ENCODE data around the gene DBT. TPM values are rescaled to one million over a fixed set of nuclear protein-coding genes. Genes with fewer than 3 reads are reported as not detected.
"Not testable (repeated sequence)": the region's sequence is repeated elsewhere in the genome, so short reads cannot be mapped to it uniquely, and the experiment has no call there.

Gene DBT
- total RNA-seq, 1 donor = 6.9 TPM

DNA sequence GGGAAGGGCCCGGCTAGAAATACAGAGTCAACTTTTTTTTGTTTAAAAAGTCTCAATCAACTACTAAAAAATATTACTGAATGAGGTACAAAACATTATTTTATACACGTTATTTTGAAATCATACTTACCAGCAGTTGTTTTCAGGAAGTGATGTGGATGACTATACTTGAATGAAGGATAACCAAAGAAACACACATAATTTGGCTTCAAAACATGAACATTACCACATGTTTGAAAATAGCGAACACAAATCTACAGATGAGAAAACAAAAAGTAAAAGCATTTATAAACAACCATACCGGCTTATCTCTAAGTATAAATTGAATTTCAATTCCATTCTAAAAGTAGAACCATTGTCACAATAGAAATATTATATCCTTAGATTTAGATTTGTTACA lies 9.0 kb downstream of the DBT start:
- DNase-seq (ENCODE audit: insufficient read length, low spot score, missing footprints) = no peak
- Histone ChIP-seq H3K9me3 (ENCODE audit: low read depth, low read length) (no peaks in the 10 kb centered on the region), H3K79me2 (ENCODE audit: insufficient read depth, low read length) (peaks cover 24% of the 10 kb centered on the region), H4K20me1 (ENCODE audit: insufficient read depth, low read length) (no peaks in the 10 kb centered on the region), H2AFZ (ENCODE audit: low read length) (no peak overlapping the region), H3K36me3 (ENCODE audit: insufficient read depth, low read length) (peaks cover 8% of the 10 kb centered on the region), H3K27me3 (ENCODE audit: insufficient read depth, low read length) (no peaks in the 10 kb centered on the region), H3K4me2 (ENCODE audit: insufficient read depth, low read length) (no peak overlapping the region), H3K4me3 (ENCODE audit: insufficient read depth, low read length) (no peak overlapping the region), H3K4me1 (ENCODE audit: insufficient read depth, low read length) (no peaks in the 10 kb centered on the region), H3K27ac (ENCODE audit: low read depth, low read length) (no peak overlapping the region)
- TF ChIP-seq, protein P1, sequence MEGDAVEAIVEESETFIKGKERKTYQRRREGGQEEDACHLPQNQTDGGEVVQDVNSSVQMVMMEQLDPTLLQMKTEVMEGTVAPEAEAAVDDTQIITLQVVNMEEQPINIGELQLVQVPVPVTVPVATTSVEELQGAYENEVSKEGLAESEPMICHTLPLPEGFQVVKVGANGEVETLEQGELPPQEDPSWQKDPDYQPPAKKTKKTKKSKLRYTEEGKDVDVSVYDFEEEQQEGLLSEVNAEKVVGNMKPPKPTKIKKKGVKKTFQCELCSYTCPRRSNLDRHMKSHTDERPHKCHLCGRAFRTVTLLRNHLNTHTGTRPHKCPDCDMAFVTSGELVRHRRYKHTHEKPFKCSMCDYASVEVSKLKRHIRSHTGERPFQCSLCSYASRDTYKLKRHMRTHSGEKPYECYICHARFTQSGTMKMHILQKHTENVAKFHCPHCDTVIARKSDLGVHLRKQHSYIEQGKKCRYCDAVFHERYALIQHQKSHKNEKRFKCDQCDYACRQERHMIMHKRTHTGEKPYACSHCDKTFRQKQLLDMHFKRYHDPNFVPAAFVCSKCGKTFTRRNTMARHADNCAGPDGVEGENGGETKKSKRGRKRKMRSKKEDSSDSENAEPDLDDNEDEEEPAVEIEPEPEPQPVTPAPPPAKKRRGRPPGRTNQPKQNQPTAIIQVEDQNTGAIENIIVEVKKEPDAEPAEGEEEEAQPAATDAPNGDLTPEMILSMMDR (IDR thresholded peaks at IDR 0.05; ENCODE audit: extremely low read depth, low read depth, low read length) = no peak

DNA sequence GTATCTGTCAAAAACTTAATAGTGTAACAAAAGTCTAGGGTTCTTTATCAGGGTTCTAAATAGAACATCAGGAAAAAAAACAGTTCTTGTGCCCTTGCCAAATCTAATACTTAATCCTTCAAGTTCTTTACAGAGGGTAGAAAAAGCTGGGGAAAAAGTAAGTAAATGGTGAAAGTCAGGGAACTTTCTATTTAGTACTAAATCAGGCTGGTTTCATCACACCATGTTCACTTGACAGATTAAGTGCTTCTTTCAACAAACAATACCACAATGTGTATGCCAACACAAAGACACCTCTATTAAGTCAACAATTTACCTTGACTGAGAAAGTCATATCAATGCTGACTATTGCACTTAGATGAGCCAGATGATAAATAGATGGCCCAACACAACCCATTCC lies 9.7 kb downstream of the DBT start:
- Histone ChIP-seq H3K79me2 (ENCODE audit: insufficient read depth, low read length) (peaks cover 19% of the 10 kb centered on the region), H3K4me1 (ENCODE audit: insufficient read depth, low read length) (no peaks in the 10 kb centered on the region), H4K20me1 (ENCODE audit: insufficient read depth, low read length) (no peaks in the 10 kb centered on the region), H3K9me3 (ENCODE audit: low read depth, low read length) (no peaks in the 10 kb centered on the region), H3K36me3 (ENCODE audit: insufficient read depth, low read length) (peaks cover 8% of the 10 kb centered on the region), H3K4me3 (ENCODE audit: insufficient read depth, low read length) (no peak overlapping the region), H3K27me3 (ENCODE audit: insufficient read depth, low read length) (no peaks in the 10 kb centered on the region), H3K27ac (ENCODE audit: low read depth, low read length) (no peak overlapping the region), H3K4me2 (ENCODE audit: insufficient read depth, low read length) (no peak overlapping the region), H2AFZ (ENCODE audit: low read length) (no peak overlapping the region)
- no peak for DNase-seq (ENCODE audit: insufficient read length, low spot score, missing footprints)
- TF ChIP-seq, protein P1 (IDR thresholded peaks at IDR 0.05; ENCODE audit: extremely low read depth, low read depth, low read length) = no peak

DNA sequence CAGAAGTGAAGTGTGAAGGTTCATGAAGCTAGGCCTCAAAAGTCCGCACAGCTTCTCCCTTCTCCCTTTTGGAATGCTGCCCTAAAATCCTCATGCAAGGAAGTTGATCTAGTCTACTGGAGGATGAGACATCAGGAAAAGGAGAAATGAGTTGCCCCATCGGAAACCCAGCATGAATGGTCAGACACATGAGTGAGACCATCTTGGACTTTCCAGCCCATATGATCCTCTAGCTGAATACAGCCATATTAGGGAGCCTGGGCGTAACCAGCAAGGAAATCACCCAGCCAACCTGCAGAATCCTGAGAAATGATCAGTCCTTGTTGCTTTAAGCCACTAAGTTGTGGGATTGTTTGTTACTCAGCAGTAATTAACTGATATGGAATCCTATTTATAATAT lies 12.5 kb downstream of the DBT start:
- TF ChIP-seq, protein P1 (IDR thresholded peaks at IDR 0.05; ENCODE audit: extremely low read depth, low read depth, low read length) = no peak
- H3K79me2 ChIP-seq (ENCODE audit: insufficient read depth, low read length) = peaks cover 6% of the 10 kb centered on the region
- H3K9me3 ChIP-seq (ENCODE audit: low read depth, low read length) = no peaks in the 10 kb centered on the region
- H2AFZ ChIP-seq (ENCODE audit: low read length) = no peak overlapping the region
- H3K27ac ChIP-seq (ENCODE audit: low read depth, low read length) = no peak overlapping the region
- H3K4me1 ChIP-seq (ENCODE audit: insufficient read depth, low read length) = no peaks in the 10 kb centered on the region
- H3K4me2 ChIP-seq (ENCODE audit: insufficient read depth, low read length) = no peak overlapping the region
- DNase-seq (ENCODE audit: insufficient read length, low spot score, missing footprints) = no peak
- peaks cover 19% of the 10 kb centered on the region for H3K36me3 ChIP-seq (ENCODE audit: insufficient read depth, low read length)
- H4K20me1 ChIP-seq (ENCODE audit: insufficient read depth, low read length) = no peaks in the 10 kb centered on the region
- H3K4me3 ChIP-seq (ENCODE audit: insufficient read depth, low read length) = no peak overlapping the region
- H3K27me3 ChIP-seq (ENCODE audit: insufficient read depth, low read length) = no peaks in the 10 kb centered on the region

DNA sequence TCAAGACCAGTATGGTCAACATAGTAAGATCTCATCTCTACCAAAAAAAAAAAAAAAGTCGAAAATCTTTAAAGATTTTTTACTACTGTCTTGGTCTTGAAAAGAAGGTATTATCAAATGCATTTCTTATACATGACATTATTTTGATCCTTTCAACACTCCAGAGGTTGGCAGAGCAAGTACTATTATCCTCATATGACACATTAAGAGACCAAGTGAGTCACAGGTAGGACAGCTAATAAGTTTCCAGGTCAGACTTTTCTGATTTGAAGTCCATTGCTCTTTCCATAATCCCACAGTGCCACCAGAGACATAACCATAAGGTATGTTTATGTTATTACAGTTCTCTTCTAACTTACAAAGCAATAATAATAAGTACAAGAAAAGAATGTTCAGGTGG lies 15.2 kb downstream of the DBT start:
- H3K4me3 ChIP-seq (ENCODE audit: insufficient read depth, low read length) = no peak overlapping the region
- DNase-seq (ENCODE audit: insufficient read length, low spot score, missing footprints) = no peak
- no peaks in the 10 kb centered on the region for H3K4me1 ChIP-seq (ENCODE audit: insufficient read depth, low read length)
- H2AFZ ChIP-seq (ENCODE audit: low read length) = no peak overlapping the region
- H3K79me2 ChIP-seq (ENCODE audit: insufficient read depth, low read length) = no peaks in the 10 kb centered on the region
- H3K9me3 ChIP-seq (ENCODE audit: low read depth, low read length) = no peaks in the 10 kb centered on the region
- no peaks in the 10 kb centered on the region for H3K27me3 ChIP-seq (ENCODE audit: insufficient read depth, low read length)
- H4K20me1 ChIP-seq (ENCODE audit: insufficient read depth, low read length) = peaks cover 2% of the 10 kb centered on the region
- peaks cover 22% of the 10 kb centered on the region for H3K36me3 ChIP-seq (ENCODE audit: insufficient read depth, low read length)
- H3K27ac ChIP-seq (ENCODE audit: low read depth, low read length) = no peak overlapping the region
- TF ChIP-seq, protein P1 (IDR thresholded peaks at IDR 0.05; ENCODE audit: extremely low read depth, low read depth, low read length) = no peak
- H3K4me2 ChIP-seq (ENCODE audit: insufficient read depth, low read length) = no peak overlapping the region

DNA sequence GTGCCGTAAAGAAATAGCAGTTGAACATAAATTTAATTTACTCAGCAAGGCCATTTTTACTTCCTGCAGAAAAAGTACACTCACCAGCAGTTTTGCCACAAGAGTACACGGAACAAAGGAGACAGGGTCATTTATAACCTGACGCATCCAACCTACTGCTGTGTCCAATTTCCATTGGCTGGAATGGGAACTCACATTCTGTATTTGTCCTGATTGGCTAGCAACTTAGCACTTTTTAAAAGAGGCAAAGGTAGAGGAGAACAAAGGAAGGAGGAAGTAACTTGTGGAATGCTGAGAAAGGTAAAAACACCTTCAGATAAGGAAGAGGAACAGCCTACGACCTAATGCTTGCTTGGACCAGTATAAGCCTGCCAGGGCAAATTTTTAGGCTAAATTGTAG lies 16.1 kb downstream of the DBT start:
- H4K20me1 ChIP-seq (ENCODE audit: insufficient read depth, low read length); H3K4me3 ChIP-seq (ENCODE audit: insufficient read depth, low read length); DNase-seq (ENCODE audit: insufficient read length, low spot score, missing footprints); H3K9me3 ChIP-seq (ENCODE audit: low read depth, low read length); H3K79me2 ChIP-seq (ENCODE audit: insufficient read depth, low read length); H3K4me1 ChIP-seq (ENCODE audit: insufficient read depth, low read length); H3K4me2 ChIP-seq (ENCODE audit: insufficient read depth, low read length); H3K27me3 ChIP-seq (ENCODE audit: insufficient read depth, low read length); H3K27ac ChIP-seq (ENCODE audit: low read depth, low read length); H2AFZ ChIP-seq (ENCODE audit: low read length): not testable (repeated sequence)
- peaks cover 18% of the 10 kb centered on the region for H3K36me3 ChIP-seq (ENCODE audit: insufficient read depth, low read length)

Data from osteoblast (primary cell).